Left forelimb (tissue), 1 donor: ENCODE results near the gene RADIL.
A peak's percentile ranks its signal among the peaks of the same experiment; 100 is the strongest.

Experiments
- DNase-seq: peaks from one replicate; pipeline ENCODE4 v3.0.0-alpha.2; 2018; ENCODE audit warnings: low spot score

The RADIL gene

GRCh38 chr7:4792537-4793126 is 90.9 kb downstream of the RADIL start:
- no peak for DNase-seq

- DNase-seq: peak; percentile 88
These were observed 91.6 kb downstream of the RADIL start for GRCh38 chr7:4791738-4792536.

- DNase-seq: no peak
These were observed 92.3 kb downstream of the RADIL start for GRCh38 chr7:4791101-4791737.

GRCh38 chr7:4790516-4790991 is 93.0 kb downstream of the RADIL start:
- DNase-seq: no peak

- DNase-seq: no peak
These were observed 93.4 kb downstream of the RADIL start for GRCh38 chr7:4790078-4790465.

GRCh38 chr7:4789194-4790077 is 94.1 kb downstream of the RADIL start:
- no peak for DNase-seq

- DNase-seq: no peak
These were observed 94.8 kb downstream of the RADIL start for GRCh38 chr7:4788627-4789189.

GRCh38 chr7:4787947-4788626 is 95.4 kb downstream of the RADIL start:
- DNase-seq: no peak

GRCh38 chr7:4787541-4787940 is 96.0 kb downstream of the RADIL start:
- no peak for DNase-seq

- DNase-seq: no peak
These were observed 97.5 kb downstream of the RADIL start for GRCh38 chr7:4786015-4786414.

- DNase-seq: no peak
These were observed 98.1 kb downstream of the RADIL start for GRCh38 chr7:4785371-4785770.

GRCh38 chr7:4784799-4785198 is 98.7 kb downstream of the RADIL start:
- DNase-seq: no peak

- no peak for DNase-seq
These were observed 99.7 kb downstream of the RADIL start for GRCh38 chr7:4783762-4784351.

GRCh38 chr7:4783292-4783652 is 100.2 kb downstream of the RADIL start:
- no peak for DNase-seq

GRCh38 chr7:4782333-4783291 is 100.9 kb downstream of the RADIL start:
- DNase-seq: no peak

GRCh38 chr7:4781366-4782069 is 102.0 kb downstream of the RADIL start:
- no peak for DNase-seq

- DNase-seq: no peak
These were observed 104.4 kb downstream of the RADIL start for GRCh38 chr7:4779118-4779517.

GRCh38 chr7:4775848-4776623 is 107.5 kb downstream of the RADIL start:
- DNase-seq: no peak
